HCT116 (cell line): ENCODE measurements around the gene CLEC4M.

ENCODE experiments used
- EZH2 ChIP-seq: fragments of 200-600 bp; sonication (generic); IDR thresholded peaks from 2 replicates; pipeline ENCODE4 v1.6.1; 2017; ENCODE audit warnings: antibody characterized with exemption, mixed run types
- JUND ChIP-seq: IDR thresholded peaks from 2 replicates; pipeline ENCODE4 v1.6.1; 2012
- MAX ChIP-seq: IDR thresholded peaks from 2 replicates; pipeline ENCODE4 v1.6.1; 2012
- RAD21 ChIP-seq: IDR thresholded peaks from 2 replicates; pipeline ENCODE4 v1.6.1; 2012; ENCODE audit warnings: low read depth, mild to moderate bottlenecking
- SIN3A ChIP-seq: IDR thresholded peaks from 2 replicates; pipeline ENCODE4 v1.6.1; 2012; ENCODE audit warnings: low read depth
- SP1 ChIP-seq: IDR thresholded peaks from 2 replicates; pipeline ENCODE4 v1.6.1; 2012; ENCODE audit warnings: low read depth
- SRF ChIP-seq: IDR thresholded peaks from 2 replicates; pipeline ENCODE4 v1.6.1; 2012; ENCODE audit warnings: low read depth
- ZBTB33 ChIP-seq: IDR thresholded peaks from 2 replicates; pipeline ENCODE4 v1.6.1; 2011; ENCODE audit warnings: mild to moderate bottlenecking, low read length, moderate library complexity; ENCODE audit not compliant: insufficient replicate concordance; ENCODE audit errors: extremely low read depth
- TF ChIP-seq, protein P1 (sequence below), 3 experiments: fragments of 200-600 bp in 1 of 3; sonication (generic) in 1 of 3; IDR thresholded peaks in 2 of 3; conservative IDR thresholded peaks in 1 of 3; 2 replicates each; pipeline ENCODE4 v1.5.1; 2012 to 2017; ENCODE audit warnings: low read depth in 2 of 3, low read length in 2 of 3, antibody characterized with exemption in 1 of 3, borderline replicate concordance in 1 of 3, control low read depth in 1 of 3, mild to moderate bottlenecking in 1 of 3, mixed read lengths in 1 of 3, mixed run types in 1 of 3, moderate library complexity in 1 of 3; ENCODE audit not compliant: insufficient read depth in 1 of 3
- TF ChIP-seq, protein P2 (sequence below): IDR thresholded peaks from 2 replicates; pipeline ENCODE4 v1.6.1; 2012

- TF ChIP-seq, protein P1, sequence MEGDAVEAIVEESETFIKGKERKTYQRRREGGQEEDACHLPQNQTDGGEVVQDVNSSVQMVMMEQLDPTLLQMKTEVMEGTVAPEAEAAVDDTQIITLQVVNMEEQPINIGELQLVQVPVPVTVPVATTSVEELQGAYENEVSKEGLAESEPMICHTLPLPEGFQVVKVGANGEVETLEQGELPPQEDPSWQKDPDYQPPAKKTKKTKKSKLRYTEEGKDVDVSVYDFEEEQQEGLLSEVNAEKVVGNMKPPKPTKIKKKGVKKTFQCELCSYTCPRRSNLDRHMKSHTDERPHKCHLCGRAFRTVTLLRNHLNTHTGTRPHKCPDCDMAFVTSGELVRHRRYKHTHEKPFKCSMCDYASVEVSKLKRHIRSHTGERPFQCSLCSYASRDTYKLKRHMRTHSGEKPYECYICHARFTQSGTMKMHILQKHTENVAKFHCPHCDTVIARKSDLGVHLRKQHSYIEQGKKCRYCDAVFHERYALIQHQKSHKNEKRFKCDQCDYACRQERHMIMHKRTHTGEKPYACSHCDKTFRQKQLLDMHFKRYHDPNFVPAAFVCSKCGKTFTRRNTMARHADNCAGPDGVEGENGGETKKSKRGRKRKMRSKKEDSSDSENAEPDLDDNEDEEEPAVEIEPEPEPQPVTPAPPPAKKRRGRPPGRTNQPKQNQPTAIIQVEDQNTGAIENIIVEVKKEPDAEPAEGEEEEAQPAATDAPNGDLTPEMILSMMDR (IDR thresholded peaks at IDR 0.05 in 2 of 3, conservative IDR thresholded peaks at IDR 0.05 in 1 of 3; ENCODE audit: borderline replicate concordance in 1 of 3, insufficient read depth in 1 of 3, low read depth in 2 of 3, low read length in 2 of 3), result no peak
- TF ChIP-seq SP1 (no peak), SIN3A (no peak), MAX (no peak), EZH2 (no peak), ZBTB33 (no peak), SRF (no peak), RAD21 (no peak), JUND (no peak)
- TF ChIP-seq, protein P2, sequence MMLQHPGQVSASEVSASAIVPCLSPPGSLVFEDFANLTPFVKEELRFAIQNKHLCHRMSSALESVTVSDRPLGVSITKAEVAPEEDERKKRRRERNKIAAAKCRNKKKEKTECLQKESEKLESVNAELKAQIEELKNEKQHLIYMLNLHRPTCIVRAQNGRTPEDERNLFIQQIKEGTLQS, result no peak
Observed at GRCh38 chr19:7742991-7743390, 20.1 kb upstream of the CLEC4M start.
